H1 (cell line): ENCODE measurements around the gene OPN1SW. TPM values are rescaled to one million over a fixed set of nuclear protein-coding genes. Genes with fewer than 3 reads are reported as not detected.

ENCODE experiments used
- BRCA1 ChIP-seq: IDR thresholded peaks from 2 replicates; pipeline ENCODE4 v1.6.1; 2012; ENCODE audit warnings: low read depth, low read length, improper control_type of control experiment
- CBX8 ChIP-seq: fragments of 300-800, 300-1000 bp; sonication (generic); IDR thresholded peaks from 2 replicates; pipeline ENCODE4 v1.7.1; 2016; ENCODE audit warnings: low read depth, low read length, borderline replicate concordance
- CHD7 ChIP-seq: fragments of 300-600 bp; sonication (generic); IDR thresholded peaks from 2 replicates; pipeline ENCODE4 v1.7.1; 2012; ENCODE audit warnings: low read length, moderate library complexity, mild to moderate bottlenecking, inconsistent platforms; ENCODE audit not compliant: insufficient replicate concordance
- EGR1 ChIP-seq: IDR thresholded peaks from 2 replicates; pipeline ENCODE4 v1.6.1; 2011; ENCODE audit warnings: low read depth, low read length, borderline replicate concordance
- JUN ChIP-seq: IDR thresholded peaks from 2 replicates; pipeline ENCODE4 v1.6.1; 2011; ENCODE audit warnings: low read depth, mild to moderate bottlenecking, improper control_type of control experiment, low read length
- SIX5 ChIP-seq: IDR thresholded peaks from 2 replicates; pipeline ENCODE4 v1.6.1; 2011; ENCODE audit warnings: mild to moderate bottlenecking, low read depth, low read length
- TAF7 ChIP-seq: optimal IDR thresholded peaks from 2 replicates; pipeline ENCODE3; 2011; ENCODE audit warnings: low read depth, mild to moderate bottlenecking, inconsistent platforms, low read length, moderate library complexity, borderline replicate concordance
- polyA plus RNA-seq, 7 experiments: library from polyadenylated mRNA; depleted of rRNA in 3 of 7; stranded (reverse) in 5 of 7; unstranded in 2 of 7; fragments of >200 nt in 5 of 7; fragments of 200-250 nt in 2 of 7; gene quantifications; 1 replicate in 5 of 7; 2 replicates in 1 of 7; 4 replicates in 1 of 7; pipeline versions ENCODE4 v1.2.1 to v1.2.3, GENCODE V29; 2011 to 2013; ENCODE audit warnings: missing spikeins in 2 of 7, mixed read lengths in 2 of 7
- total RNA-seq: library from RNA; stranded (reverse); fragmentation: NEBNext Ultra II Directional; extraction: Animal tissue kit (Norgen Biotek cat#: 25700); gene quantifications from 2 replicates; pipeline ENCODE4 v1.2.1, GENCODE V29; 2021
- TF ChIP-seq, protein P1 (sequence below): IDR thresholded peaks from 2 replicates; pipeline ENCODE4 v1.6.1; 2011; ENCODE audit warnings: low read length, improper control_type of control experiment
- TF ChIP-seq, protein P2 (sequence below): IDR thresholded peaks from 2 replicates; pipeline ENCODE4 v1.6.1; 2012; ENCODE audit warnings: low read length, inconsistent platforms

The OPN1SW gene
- total and polyA plus RNA-seq, 2 of the 8 experiments (the other 6 are each of a cell fraction or from before 2014, with no cell fraction given), result not detected

GRCh38 chr7:128737867-128738385 is 37.7 kb downstream of the OPN1SW start (continued):
- TF ChIP-seq CHD7, result no peak
- TF ChIP-seq, protein P1, sequence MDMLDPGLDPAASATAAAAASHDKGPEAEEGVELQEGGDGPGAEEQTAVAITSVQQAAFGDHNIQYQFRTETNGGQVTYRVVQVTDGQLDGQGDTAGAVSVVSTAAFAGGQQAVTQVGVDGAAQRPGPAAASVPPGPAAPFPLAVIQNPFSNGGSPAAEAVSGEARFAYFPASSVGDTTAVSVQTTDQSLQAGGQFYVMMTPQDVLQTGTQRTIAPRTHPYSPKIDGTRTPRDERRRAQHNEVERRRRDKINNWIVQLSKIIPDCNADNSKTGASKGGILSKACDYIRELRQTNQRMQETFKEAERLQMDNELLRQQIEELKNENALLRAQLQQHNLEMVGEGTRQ, result no peak
- TF ChIP-seq, protein P2, sequence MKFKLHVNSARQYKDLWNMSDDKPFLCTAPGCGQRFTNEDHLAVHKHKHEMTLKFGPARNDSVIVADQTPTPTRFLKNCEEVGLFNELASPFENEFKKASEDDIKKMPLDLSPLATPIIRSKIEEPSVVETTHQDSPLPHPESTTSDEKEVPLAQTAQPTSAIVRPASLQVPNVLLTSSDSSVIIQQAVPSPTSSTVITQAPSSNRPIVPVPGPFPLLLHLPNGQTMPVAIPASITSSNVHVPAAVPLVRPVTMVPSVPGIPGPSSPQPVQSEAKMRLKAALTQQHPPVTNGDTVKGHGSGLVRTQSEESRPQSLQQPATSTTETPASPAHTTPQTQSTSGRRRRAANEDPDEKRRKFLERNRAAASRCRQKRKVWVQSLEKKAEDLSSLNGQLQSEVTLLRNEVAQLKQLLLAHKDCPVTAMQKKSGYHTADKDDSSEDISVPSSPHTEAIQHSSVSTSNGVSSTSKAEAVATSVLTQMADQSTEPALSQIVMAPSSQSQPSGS, result no peak
- TF ChIP-seq CBX8, result no peak
- TF ChIP-seq SIX5, result no peak
- no peak for TF ChIP-seq EGR1
- no peak for TF ChIP-seq JUN
- no peak for TF ChIP-seq BRCA1
- no peak for TF ChIP-seq TAF7
